GM23338 (cell line): ENCODE data around the gene ACYP1. TPM values are rescaled to one million over a fixed set of nuclear protein-coding genes. Genes with fewer than 3 reads are reported as not detected.

Experiments
- ATAC-seq: fragments of 200-7000 bp; cut with Tn5 transposase; 3 replicates; pipeline ENCODE4 v1.9.1; 2020
- DNase-seq: peaks from one replicate; pipeline ENCODE4 v3.0.0-alpha.2; 2015; ENCODE audit warnings: low spot score
- H2AFZ ChIP-seq: fragments of 200-600 bp; sonication (generic); 2 replicates; pipeline ENCODE4 v1.8.0; 2016; ENCODE audit warnings: antibody characterized with exemption, mild to moderate bottlenecking, moderate library complexity
- H3F3A ChIP-seq: fragments of 200-600 bp; sonication (generic); replicated peaks from 2 replicates; pipeline ENCODE4 v1.8.0; 2017; ENCODE audit warnings: antibody characterized with exemption, mixed run types, low read depth
- H3K27ac ChIP-seq: fragments of 200-600 bp; sonication (generic); 2 replicates; pipeline ENCODE4 v1.6.1; 2016; ENCODE audit warnings: low read depth
- H3K27me3 ChIP-seq: fragments of 200-600 bp; sonication (generic); 2 replicates; pipeline ENCODE4 v1.8.0; 2016; ENCODE audit warnings: mild to moderate bottlenecking, mixed run types, moderate library complexity; ENCODE audit not compliant: insufficient read depth
- H3K36me3 ChIP-seq: fragments of 200-600 bp; sonication (generic); 2 replicates; pipeline ENCODE4 v1.8.0; 2016; ENCODE audit warnings: mild to moderate bottlenecking; ENCODE audit not compliant: insufficient read depth
- H3K4me1 ChIP-seq: fragments of 200-600 bp; sonication (generic); 2 replicates; pipeline ENCODE4 v1.8.0; 2016; ENCODE audit warnings: mild to moderate bottlenecking, moderate library complexity; ENCODE audit not compliant: insufficient read depth
- H3K4me2 ChIP-seq: fragments of 200-600 bp; sonication (generic); 2 replicates; pipeline ENCODE4 v1.7.1; 2017; ENCODE audit warnings: mixed run types
- H3K4me3 ChIP-seq: fragments of 200-600 bp; sonication (generic); 2 replicates; pipeline ENCODE4 v1.6.1; 2016; ENCODE audit warnings: mixed run types
- H3K79me2 ChIP-seq: fragments of 200-600 bp; sonication (generic); replicated peaks from 2 replicates; pipeline ENCODE4 v1.8.0; 2017; ENCODE audit warnings: mild to moderate bottlenecking; ENCODE audit not compliant: insufficient read depth
- H3K9me2 ChIP-seq: fragments of 200-600 bp; sonication (generic); 2 replicates; pipeline ENCODE4 v1.8.0; 2017; ENCODE audit not compliant: insufficient read depth
- H4K20me1 ChIP-seq: fragments of 200-600 bp; sonication (generic); replicated peaks from 2 replicates; pipeline ENCODE4 v1.8.0; 2017; ENCODE audit warnings: mild to moderate bottlenecking; ENCODE audit not compliant: insufficient read depth
- H3K27ac Mint-ChIP-seq: 2 replicates; pipeline ENCODE4 v1.8.0; 2020; ENCODE audit warnings: inconsistent platforms, mild to moderate bottlenecking, moderate library complexity, mixed read lengths
- H3K27me3 Mint-ChIP-seq: 3 replicates; pipeline ENCODE4 v1.8.0; 2022; ENCODE audit warnings: low read depth, mild to moderate bottlenecking, moderate library complexity, mixed read lengths, inconsistent platforms; ENCODE audit not compliant: insufficient read depth, poor library complexity
- H3K36me3 Mint-ChIP-seq: 3 replicates; pipeline ENCODE4 v1.8.0; 2021; ENCODE audit warnings: low read depth, mild to moderate bottlenecking, inconsistent platforms, moderate library complexity, mixed read lengths
- H3K4me1 Mint-ChIP-seq: 3 replicates; pipeline ENCODE4 v1.8.0; 2020; ENCODE audit warnings: mild to moderate bottlenecking, inconsistent platforms, mixed read lengths
- H3K4me3 Mint-ChIP-seq: 3 replicates; pipeline ENCODE4 v1.8.0; 2021; ENCODE audit warnings: moderate library complexity, mild to moderate bottlenecking, inconsistent platforms, mixed read lengths
- H3K9me3 Mint-ChIP-seq: 3 replicates; pipeline ENCODE4 v1.8.0; 2020; ENCODE audit warnings: moderate library complexity, mild to moderate bottlenecking, inconsistent platforms, mixed read lengths
- CREB1 ChIP-seq: fragments of 250-450 bp; sonication (Bioruptor Pico); IDR thresholded peaks from 2 replicates; pipeline ENCODE4 v1.5.0; 2020; ENCODE audit warnings: low read depth, mild to moderate bottlenecking, moderate library complexity
- EZH2 ChIP-seq: fragments of 200-600 bp; sonication (generic); IDR thresholded peaks from one replicate; pipeline ENCODE4 v1.8.0; 2017; ENCODE audit warnings: antibody characterized with exemption, mild to moderate bottlenecking, low read depth; ENCODE audit not compliant: unreplicated experiment
- EZH2phosphoT487 ChIP-seq: fragments of 200-600 bp; sonication (generic); IDR thresholded peaks from one replicate; pipeline ENCODE4 v1.8.1; 2018; ENCODE audit warnings: antibody characterized with exemption; ENCODE audit not compliant: unreplicated experiment
- JUNB ChIP-seq: IDR thresholded peaks from one replicate; pipeline ENCODE4 v1.6.1; 2016; ENCODE audit warnings: antibody characterized with exemption; ENCODE audit not compliant: unreplicated experiment
- POLR2AphosphoS5 ChIP-seq: IDR thresholded peaks from 2 replicates; pipeline ENCODE4 v1.6.1; 2016; ENCODE audit warnings: antibody characterized with exemption, low read depth
- STAT1 ChIP-seq: IDR thresholded peaks from one replicate; pipeline ENCODE4 v1.6.1; 2016; ENCODE audit warnings: antibody characterized with exemption; ENCODE audit not compliant: unreplicated experiment
- ZNF114 ChIP-seq: fragments of 250-450 bp; sonication (Bioruptor Pico); IDR thresholded peaks from 2 replicates; pipeline ENCODE4 v1.5.0; 2020; ENCODE audit warnings: mild to moderate bottlenecking, moderate library complexity
- ZNF331 ChIP-seq: fragments of 250-450 bp; sonication (Bioruptor Pico); IDR thresholded peaks from 2 replicates; pipeline ENCODE4 v1.5.0; 2020; ENCODE audit warnings: low read depth, mild to moderate bottlenecking, moderate library complexity
- polyA plus RNA-seq: library from polyadenylated mRNA; unstranded; fragments of >200 nt; fragmentation: Nextera tagmentation; extraction: Ambion mirVana; gene quantifications from 2 replicates; pipeline ENCODE4 v1.2.1, GENCODE V29; 2016
- total RNA-seq: library from RNA; depleted of rRNA; stranded (reverse); fragments of >200 nt; shearing (Covaris generic); gene quantifications from 2 replicates; pipeline ENCODE4 v1.2.3, GENCODE V29; 2014
- TF ChIP-seq, protein P1 (sequence below): IDR thresholded peaks from one replicate; pipeline ENCODE4 v1.6.1; 2018; ENCODE audit warnings: antibody characterized with exemption; ENCODE audit not compliant: unreplicated experiment
- TF ChIP-seq, protein P2 (sequence below), 2 experiments: fragments of 200-600 bp in 1 of 2; sonication (generic) in 1 of 2; conservative IDR thresholded peaks; 2 replicates each; pipeline versions ENCODE4 v1.5.1 to v1.6.1; 2016 to 2017; ENCODE audit warnings: antibody characterized with exemption in 2 of 2, low read depth in 2 of 2, mild to moderate bottlenecking in 2 of 2, moderate library complexity in 1 of 2
- TF ChIP-seq, protein P3 (sequence below): fragments of 250-450 bp; sonication (Bioruptor Pico); IDR thresholded peaks from 2 replicates; pipeline ENCODE4 v1.5.0; 2020; ENCODE audit warnings: mild to moderate bottlenecking, moderate library complexity
- TF ChIP-seq, protein P4 (sequence below): IDR thresholded peaks from 2 replicates; pipeline ENCODE4 v1.6.1; 2016; ENCODE audit warnings: antibody characterized with exemption

The ACYP1 gene
- total and polyA plus RNA-seq, 2 experiments from 2014 or later: 18.4 to 104 TPM

DNA sequence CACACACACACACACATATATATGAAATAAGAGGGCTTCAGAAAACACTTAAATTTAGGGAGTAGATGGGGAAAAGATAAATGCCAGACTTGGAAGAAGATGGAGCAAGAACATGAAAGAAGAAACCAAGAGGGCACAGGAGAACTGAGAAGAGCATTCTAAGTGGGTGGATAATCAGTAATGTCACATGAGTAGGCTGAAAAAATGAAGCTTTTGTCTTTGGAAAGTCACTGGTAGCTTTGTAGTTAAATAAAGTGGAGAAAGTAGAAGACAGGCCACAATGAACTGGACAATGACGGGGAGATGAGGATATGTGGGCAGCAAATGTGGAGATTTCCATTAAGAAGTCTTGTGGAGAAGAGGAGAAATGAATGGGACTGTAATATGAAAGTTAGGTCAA lies 3.4 kb upstream of the ACYP1 start:
- H3F3A ChIP-seq: peaks cover 12% of the 10 kb centered on the region
- no peaks in the 10 kb centered on the region; the same call in 1 of the 2 replicates for H4K20me1 ChIP-seq
- Mint-ChIP-seq H3K4me3 (no peak overlapping the region), H3K27ac (no peak overlapping the region), H3K36me3 (no peaks in the 10 kb centered on the region), H3K9me3 (no peaks in the 10 kb centered on the region), H3K27me3 (peaks cover 4% of the 10 kb centered on the region), H3K4me1 (peaks cover 10% of the 10 kb centered on the region; the same call in 2 of the 3 replicates)
- H3K27me3 ChIP-seq: no peaks in the 10 kb centered on the region
- peaks cover 15% of the 10 kb centered on the region; the same call in 1 of the 2 replicates for H3K4me1 ChIP-seq
- no peaks in the 10 kb centered on the region for H3K9me2 ChIP-seq
- H3K79me2 ChIP-seq: peaks cover 30% of the 10 kb centered on the region
- no peak overlapping the region; the same call in 1 of the 2 replicates for H3K4me3 ChIP-seq
- H3K4me2 ChIP-seq: no peak overlapping the region
- TF ChIP-seq, protein P1, sequence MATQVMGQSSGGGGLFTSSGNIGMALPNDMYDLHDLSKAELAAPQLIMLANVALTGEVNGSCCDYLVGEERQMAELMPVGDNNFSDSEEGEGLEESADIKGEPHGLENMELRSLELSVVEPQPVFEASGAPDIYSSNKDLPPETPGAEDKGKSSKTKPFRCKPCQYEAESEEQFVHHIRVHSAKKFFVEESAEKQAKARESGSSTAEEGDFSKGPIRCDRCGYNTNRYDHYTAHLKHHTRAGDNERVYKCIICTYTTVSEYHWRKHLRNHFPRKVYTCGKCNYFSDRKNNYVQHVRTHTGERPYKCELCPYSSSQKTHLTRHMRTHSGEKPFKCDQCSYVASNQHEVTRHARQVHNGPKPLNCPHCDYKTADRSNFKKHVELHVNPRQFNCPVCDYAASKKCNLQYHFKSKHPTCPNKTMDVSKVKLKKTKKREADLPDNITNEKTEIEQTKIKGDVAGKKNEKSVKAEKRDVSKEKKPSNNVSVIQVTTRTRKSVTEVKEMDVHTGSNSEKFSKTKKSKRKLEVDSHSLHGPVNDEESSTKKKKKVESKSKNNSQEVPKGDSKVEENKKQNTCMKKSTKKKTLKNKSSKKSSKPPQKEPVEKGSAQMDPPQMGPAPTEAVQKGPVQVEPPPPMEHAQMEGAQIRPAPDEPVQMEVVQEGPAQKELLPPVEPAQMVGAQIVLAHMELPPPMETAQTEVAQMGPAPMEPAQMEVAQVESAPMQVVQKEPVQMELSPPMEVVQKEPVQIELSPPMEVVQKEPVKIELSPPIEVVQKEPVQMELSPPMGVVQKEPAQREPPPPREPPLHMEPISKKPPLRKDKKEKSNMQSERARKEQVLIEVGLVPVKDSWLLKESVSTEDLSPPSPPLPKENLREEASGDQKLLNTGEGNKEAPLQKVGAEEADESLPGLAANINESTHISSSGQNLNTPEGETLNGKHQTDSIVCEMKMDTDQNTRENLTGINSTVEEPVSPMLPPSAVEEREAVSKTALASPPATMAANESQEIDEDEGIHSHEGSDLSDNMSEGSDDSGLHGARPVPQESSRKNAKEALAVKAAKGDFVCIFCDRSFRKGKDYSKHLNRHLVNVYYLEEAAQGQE: no peak
- TF ChIP-seq STAT1 (no peak), ZNF331 (CRISPR knock-in tag) (no peak), ZNF114 (CRISPR knock-in tag) (no peak), EZH2 (no peak), CREB1 (CRISPR knock-in tag) (no peak), EZH2phosphoT487 (no peak), JUNB (no peak), POLR2AphosphoS5 (no peak)
- TF ChIP-seq, protein P2, sequence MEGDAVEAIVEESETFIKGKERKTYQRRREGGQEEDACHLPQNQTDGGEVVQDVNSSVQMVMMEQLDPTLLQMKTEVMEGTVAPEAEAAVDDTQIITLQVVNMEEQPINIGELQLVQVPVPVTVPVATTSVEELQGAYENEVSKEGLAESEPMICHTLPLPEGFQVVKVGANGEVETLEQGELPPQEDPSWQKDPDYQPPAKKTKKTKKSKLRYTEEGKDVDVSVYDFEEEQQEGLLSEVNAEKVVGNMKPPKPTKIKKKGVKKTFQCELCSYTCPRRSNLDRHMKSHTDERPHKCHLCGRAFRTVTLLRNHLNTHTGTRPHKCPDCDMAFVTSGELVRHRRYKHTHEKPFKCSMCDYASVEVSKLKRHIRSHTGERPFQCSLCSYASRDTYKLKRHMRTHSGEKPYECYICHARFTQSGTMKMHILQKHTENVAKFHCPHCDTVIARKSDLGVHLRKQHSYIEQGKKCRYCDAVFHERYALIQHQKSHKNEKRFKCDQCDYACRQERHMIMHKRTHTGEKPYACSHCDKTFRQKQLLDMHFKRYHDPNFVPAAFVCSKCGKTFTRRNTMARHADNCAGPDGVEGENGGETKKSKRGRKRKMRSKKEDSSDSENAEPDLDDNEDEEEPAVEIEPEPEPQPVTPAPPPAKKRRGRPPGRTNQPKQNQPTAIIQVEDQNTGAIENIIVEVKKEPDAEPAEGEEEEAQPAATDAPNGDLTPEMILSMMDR (conservative IDR thresholded peaks at IDR 0.05; ENCODE audit: low read depth in 2 of 2): no peak
- TF ChIP-seq, protein P3, sequence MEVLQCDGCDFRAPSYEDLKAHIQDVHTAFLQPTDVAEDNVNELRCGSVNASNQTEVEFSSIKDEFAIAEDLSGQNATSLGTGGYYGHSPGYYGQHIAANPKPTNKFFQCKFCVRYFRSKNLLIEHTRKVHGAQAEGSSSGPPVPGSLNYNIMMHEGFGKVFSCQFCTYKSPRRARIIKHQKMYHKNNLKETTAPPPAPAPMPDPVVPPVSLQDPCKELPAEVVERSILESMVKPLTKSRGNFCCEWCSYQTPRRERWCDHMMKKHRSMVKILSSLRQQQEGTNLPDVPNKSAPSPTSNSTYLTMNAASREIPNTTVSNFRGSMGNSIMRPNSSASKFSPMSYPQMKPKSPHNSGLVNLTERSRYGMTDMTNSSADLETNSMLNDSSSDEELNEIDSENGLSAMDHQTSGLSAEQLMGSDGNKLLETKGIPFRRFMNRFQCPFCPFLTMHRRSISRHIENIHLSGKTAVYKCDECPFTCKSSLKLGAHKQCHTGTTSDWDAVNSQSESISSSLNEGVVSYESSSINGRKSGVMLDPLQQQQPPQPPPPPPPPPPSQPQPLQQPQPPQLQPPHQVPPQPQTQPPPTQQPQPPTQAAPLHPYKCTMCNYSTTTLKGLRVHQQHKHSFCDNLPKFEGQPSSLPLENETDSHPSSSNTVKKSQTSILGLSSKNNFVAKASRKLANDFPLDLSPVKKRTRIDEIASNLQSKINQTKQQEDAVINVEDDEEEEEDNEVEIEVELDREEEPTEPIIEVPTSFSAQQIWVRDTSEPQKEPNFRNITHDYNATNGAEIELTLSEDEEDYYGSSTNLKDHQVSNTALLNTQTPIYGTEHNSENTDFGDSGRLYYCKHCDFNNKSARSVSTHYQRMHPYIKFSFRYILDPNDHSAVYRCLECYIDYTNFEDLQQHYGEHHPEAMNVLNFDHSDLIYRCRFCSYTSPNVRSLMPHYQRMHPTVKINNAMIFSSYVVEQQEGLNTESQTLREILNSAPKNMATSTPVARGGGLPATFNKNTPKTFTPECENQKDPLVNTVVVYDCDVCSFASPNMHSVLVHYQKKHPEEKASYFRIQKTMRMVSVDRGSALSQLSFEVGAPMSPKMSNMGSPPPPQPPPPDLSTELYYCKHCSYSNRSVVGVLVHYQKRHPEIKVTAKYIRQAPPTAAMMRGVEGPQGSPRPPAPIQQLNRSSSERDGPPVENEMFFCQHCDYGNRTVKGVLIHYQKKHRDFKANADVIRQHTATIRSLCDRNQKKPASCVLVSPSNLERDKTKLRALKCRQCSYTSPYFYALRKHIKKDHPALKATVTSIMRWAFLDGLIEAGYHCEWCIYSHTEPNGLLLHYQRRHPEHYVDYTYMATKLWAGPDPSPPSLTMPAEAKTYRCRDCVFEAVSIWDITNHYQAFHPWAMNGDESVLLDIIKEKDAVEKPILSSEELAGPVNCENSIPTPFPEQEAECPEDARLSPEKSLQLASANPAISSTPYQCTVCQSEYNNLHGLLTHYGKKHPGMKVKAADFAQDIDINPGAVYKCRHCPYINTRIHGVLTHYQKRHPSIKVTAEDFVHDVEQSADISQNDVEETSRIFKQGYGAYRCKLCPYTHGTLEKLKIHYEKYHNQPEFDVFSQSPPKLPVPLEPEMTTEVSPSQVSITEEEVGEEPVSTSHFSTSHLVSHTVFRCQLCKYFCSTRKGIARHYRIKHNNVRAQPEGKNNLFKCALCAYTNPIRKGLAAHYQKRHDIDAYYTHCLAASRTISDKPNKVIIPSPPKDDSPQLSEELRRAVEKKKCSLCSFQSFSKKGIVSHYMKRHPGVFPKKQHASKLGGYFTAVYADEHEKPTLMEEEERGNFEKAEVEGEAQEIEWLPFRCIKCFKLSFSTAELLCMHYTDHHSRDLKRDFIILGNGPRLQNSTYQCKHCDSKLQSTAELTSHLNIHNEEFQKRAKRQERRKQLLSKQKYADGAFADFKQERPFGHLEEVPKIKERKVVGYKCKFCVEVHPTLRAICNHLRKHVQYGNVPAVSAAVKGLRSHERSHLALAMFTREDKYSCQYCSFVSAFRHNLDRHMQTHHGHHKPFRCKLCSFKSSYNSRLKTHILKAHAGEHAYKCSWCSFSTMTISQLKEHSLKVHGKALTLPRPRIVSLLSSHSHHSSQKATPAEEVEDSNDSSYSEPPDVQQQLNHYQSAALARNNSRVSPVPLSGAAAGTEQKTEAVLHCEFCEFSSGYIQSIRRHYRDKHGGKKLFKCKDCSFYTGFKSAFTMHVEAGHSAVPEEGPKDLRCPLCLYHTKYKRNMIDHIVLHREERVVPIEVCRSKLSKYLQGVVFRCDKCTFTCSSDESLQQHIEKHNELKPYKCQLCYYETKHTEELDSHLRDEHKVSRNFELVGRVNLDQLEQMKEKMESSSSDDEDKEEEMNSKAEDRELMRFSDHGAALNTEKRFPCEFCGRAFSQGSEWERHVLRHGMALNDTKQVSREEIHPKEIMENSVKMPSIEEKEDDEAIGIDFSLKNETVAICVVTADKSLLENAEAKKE (CRISPR knock-in tag): no peak
- TF ChIP-seq, protein P4, sequence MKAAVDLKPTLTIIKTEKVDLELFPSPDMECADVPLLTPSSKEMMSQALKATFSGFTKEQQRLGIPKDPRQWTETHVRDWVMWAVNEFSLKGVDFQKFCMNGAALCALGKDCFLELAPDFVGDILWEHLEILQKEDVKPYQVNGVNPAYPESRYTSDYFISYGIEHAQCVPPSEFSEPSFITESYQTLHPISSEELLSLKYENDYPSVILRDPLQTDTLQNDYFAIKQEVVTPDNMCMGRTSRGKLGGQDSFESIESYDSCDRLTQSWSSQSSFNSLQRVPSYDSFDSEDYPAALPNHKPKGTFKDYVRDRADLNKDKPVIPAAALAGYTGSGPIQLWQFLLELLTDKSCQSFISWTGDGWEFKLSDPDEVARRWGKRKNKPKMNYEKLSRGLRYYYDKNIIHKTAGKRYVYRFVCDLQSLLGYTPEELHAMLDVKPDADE: no peak
- H2AFZ ChIP-seq: no peak overlapping the region
- no peaks in the 10 kb centered on the region for H3K36me3 ChIP-seq
- H3K27ac ChIP-seq: no peak overlapping the region
- DNase-seq (no peak), ATAC-seq (no peak)
